SK-N-SH treated with all-trans-retinoic acid at 6 μM for 48 hours (cell line): ENCODE results near the gene FAM3D.
"Not testable (repeated sequence)": the region's sequence is repeated elsewhere in the genome, so short reads cannot be mapped to it uniquely, and the experiment has no call there.

Experiments used
- ATAC-seq: fragments of 200-7000 bp; cut with Tn5 transposase; 3 replicates; pipeline ENCODE4 v1.9.1; 2020; ENCODE audit warnings: mild to moderate bottlenecking, moderate library complexity
- ARNTL ChIP-seq: fragments of 450-650 bp; formaldehyde crosslinking; IDR thresholded peaks from 2 replicates; pipeline ENCODE4 v1.5.0; 2020; ENCODE audit warnings: low read depth, mild to moderate bottlenecking, moderate library complexity, borderline replicate concordance
- BACH2 ChIP-seq: fragments of 250-450 bp; sonication (Bioruptor Pico); IDR thresholded peaks from 2 replicates; pipeline ENCODE4 v1.9.0; 2021; ENCODE audit warnings: mild to moderate bottlenecking, borderline replicate concordance
- CSDC2 ChIP-seq: fragments of 250-450 bp; sonication (Bioruptor Pico); IDR thresholded peaks from 2 replicates; pipeline ENCODE4 v1.5.0; 2020; ENCODE audit warnings: mild to moderate bottlenecking, moderate library complexity
- ESRRG ChIP-seq: fragments of 250-450 bp; sonication (Bioruptor Pico); IDR thresholded peaks from 2 replicates; pipeline ENCODE4 v1.6.1; 2021; ENCODE audit warnings: mild to moderate bottlenecking
- GLIS3 ChIP-seq: fragments of 250-450 bp; sonication (Bioruptor Pico); IDR thresholded peaks from 2 replicates; pipeline ENCODE4 v1.5.0; 2020; ENCODE audit warnings: mild to moderate bottlenecking, moderate library complexity
- ISL1 ChIP-seq: fragments of 250-450 bp; sonication (Bioruptor Pico); IDR thresholded peaks from 2 replicates; pipeline ENCODE4 v2.1.2; 2022; ENCODE audit warnings: mild to moderate bottlenecking, moderate library complexity
- OSR1 ChIP-seq: fragments of 250-450 bp; sonication (Bioruptor Pico); IDR thresholded peaks from 2 replicates; pipeline ENCODE4 v1.8.0; 2022; ENCODE audit warnings: moderate library complexity, mild to moderate bottlenecking, inconsistent platforms
- PPARA ChIP-seq: fragments of 250-450 bp; sonication (Bioruptor Pico); IDR thresholded peaks from 2 replicates; pipeline ENCODE4 v1.5.0; 2020; ENCODE audit warnings: mild to moderate bottlenecking, borderline replicate concordance
- RARB ChIP-seq: fragments of 250-450 bp; sonication (Bioruptor Pico); IDR thresholded peaks from 2 replicates; pipeline ENCODE4 v1.8.0; 2021; ENCODE audit warnings: mild to moderate bottlenecking, moderate library complexity
- SNAI2 ChIP-seq: fragments of 250-450 bp; sonication (Bioruptor Pico); IDR thresholded peaks from 2 replicates; pipeline ENCODE4 v1.5.0; 2020; ENCODE audit warnings: mild to moderate bottlenecking, moderate library complexity
- TCF4 ChIP-seq: fragments of 250-450 bp; sonication (Bioruptor Pico); IDR thresholded peaks from 2 replicates; pipeline ENCODE4 v1.8.0; 2021; ENCODE audit warnings: mild to moderate bottlenecking, moderate library complexity, borderline replicate concordance
- TOX ChIP-seq: fragments of 250-450 bp; sonication (Bioruptor Pico); IDR thresholded peaks from 2 replicates; pipeline ENCODE4 v1.8.0; 2021; ENCODE audit warnings: mild to moderate bottlenecking, moderate library complexity, borderline replicate concordance
- ZC3H10 ChIP-seq: fragments of 250-450 bp; sonication (Bioruptor Pico); IDR thresholded peaks from 2 replicates; pipeline ENCODE4 v1.5.1; 2021; ENCODE audit warnings: mild to moderate bottlenecking, moderate library complexity
- ZFP3 ChIP-seq: fragments of 250-450 bp; sonication (Bioruptor Pico); IDR thresholded peaks from 2 replicates; pipeline ENCODE4 v1.5.0; 2020; ENCODE audit warnings: mild to moderate bottlenecking, moderate library complexity
- ZFP30 ChIP-seq: fragments of 450-650 bp; formaldehyde crosslinking; IDR thresholded peaks from 2 replicates; pipeline ENCODE4 v1.5.0; 2022; ENCODE audit warnings: mild to moderate bottlenecking, moderate library complexity
- ZNF70 ChIP-seq: fragments of 450-650 bp; formaldehyde crosslinking; IDR thresholded peaks from 2 replicates; pipeline ENCODE4 v1.5.0; 2020; ENCODE audit warnings: mild to moderate bottlenecking, moderate library complexity
- ZNF8 ChIP-seq: fragments of 450-650 bp; formaldehyde crosslinking; IDR thresholded peaks from 2 replicates; pipeline ENCODE4 v1.5.0; 2020; ENCODE audit warnings: mild to moderate bottlenecking, moderate library complexity
- TF ChIP-seq, protein P1 (sequence below): fragments of 250-450 bp; sonication (Bioruptor Pico); IDR thresholded peaks from 2 replicates; pipeline ENCODE4 v1.5.1; 2021; ENCODE audit warnings: mild to moderate bottlenecking, moderate library complexity
- TF ChIP-seq, protein P2 (sequence below): fragments of 250-450 bp; sonication (Bioruptor Pico); IDR thresholded peaks from 2 replicates; pipeline ENCODE4 v1.8.0; 2021; ENCODE audit warnings: low read depth, mild to moderate bottlenecking, moderate library complexity, borderline replicate concordance
- TF ChIP-seq, protein P3 (sequence below): fragments of 250-450 bp; sonication (Bioruptor Pico); IDR thresholded peaks from 2 replicates; pipeline ENCODE4 v1.5.0; 2020; ENCODE audit warnings: mild to moderate bottlenecking, moderate library complexity

Gene FAM3D, protein sequence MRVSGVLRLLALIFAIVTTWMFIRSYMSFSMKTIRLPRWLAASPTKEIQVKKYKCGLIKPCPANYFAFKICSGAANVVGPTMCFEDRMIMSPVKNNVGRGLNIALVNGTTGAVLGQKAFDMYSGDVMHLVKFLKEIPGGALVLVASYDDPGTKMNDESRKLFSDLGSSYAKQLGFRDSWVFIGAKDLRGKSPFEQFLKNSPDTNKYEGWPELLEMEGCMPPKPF

DNA sequence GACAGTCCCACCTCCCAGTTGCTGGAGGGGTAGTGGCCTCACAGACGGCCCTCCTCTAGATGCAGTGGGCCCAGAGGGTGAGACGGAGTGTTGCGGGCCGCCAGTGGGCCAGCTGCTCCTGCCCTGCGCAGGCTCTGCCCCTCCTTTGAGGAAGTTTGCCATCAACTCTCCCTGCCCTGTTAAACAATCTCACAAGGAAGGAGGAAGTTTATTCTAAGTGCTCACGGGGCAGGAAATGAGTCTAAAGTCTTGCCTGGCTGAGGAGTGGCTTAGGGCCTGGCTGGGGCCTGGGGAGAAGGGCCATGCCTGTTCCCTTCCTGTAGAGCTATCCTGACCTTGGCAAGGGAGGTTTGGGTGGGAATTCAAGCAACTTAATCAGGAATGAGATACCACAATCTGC is at the start of gene FAM3D:
Gene FAM3D, minus strand, starts transcription at position 92 of the 400 bp plus-strand sequence. CDS start 11,211 bp downstream, outside the sequence.
- no peak for ATAC-seq
- TF ChIP-seq TOX (no peak), GLIS3 (CRISPR knock-in tag) (no peak)

DNA sequence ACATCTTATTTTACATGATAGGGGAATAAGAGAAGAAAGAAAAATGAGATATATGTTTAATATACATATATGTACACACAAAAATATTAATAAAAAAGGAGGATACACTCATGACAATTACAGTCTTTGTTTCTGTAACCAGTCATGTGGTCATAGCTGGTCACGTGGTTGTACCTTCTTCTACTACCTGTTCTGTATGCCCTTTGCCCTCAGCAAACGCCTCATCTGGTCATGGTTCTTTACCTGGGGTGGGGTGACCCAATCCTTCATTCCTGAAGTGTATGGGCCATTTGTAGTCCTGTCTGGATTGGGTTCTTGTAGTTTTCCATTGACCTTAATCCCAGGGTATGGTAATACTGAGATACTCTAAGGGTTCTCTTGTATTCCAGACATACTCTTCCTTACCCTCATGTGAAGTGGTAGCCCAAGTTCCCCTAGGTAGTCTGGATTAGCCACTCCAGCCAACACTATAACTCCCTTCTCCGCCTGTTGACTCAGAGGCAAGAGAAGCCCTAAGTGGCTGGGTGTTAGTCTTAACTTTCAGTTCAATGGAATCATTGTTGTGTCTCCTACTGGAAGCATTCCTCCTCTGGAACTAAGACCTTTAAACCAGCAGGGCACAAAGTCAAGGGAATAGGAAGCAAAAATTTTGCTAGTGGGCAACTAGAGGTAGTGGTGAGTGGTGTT is 47.3 kb upstream of the FAM3D start:
- TF ChIP-seq GLIS3 (CRISPR knock-in tag) (no peak), ISL1 (CRISPR knock-in tag) (no peak), OSR1 (CRISPR knock-in tag) (no peak)
- TF ChIP-seq, protein P1, sequence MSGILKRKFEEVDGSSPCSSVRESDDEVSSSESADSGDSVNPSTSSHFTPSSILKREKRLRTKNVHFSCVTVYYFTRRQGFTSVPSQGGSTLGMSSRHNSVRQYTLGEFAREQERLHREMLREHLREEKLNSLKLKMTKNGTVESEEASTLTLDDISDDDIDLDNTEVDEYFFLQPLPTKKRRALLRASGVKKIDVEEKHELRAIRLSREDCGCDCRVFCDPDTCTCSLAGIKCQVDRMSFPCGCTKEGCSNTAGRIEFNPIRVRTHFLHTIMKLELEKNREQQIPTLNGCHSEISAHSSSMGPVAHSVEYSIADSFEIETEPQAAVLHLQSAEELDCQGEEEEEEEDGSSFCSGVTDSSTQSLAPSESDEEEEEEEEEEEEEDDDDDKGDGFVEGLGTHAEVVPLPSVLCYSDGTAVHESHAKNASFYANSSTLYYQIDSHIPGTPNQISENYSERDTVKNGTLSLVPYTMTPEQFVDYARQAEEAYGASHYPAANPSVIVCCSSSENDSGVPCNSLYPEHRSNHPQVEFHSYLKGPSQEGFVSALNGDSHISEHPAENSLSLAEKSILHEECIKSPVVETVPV (CRISPR knock-in tag): no peak
- TF ChIP-seq, all 23 proteins: peak for 0
- no peak for ATAC-seq

DNA sequence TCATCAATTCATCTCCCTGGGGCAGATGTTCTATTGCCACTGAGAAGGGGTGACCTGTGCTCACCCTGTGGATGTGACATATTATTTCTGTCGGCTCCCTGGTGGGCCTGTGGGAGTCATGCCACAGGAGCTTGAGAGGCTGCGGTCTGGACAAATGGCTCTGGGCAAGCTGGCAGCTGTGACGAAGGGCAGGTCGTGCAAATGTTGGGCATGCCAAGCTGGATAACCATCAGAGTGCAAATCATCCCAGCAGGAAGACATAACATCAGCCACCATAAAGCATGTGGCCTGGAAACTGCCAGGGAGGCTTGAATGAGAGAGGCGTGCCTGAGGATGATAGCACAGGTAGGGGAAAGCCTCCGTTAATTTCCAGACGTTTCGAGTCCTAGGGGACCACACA is 45.3 kb upstream of the FAM3D start:
- ATAC-seq: no peak
- TF ChIP-seq ZFP3 (CRISPR knock-in tag): no peak
- TF ChIP-seq, protein P1 (CRISPR knock-in tag): no peak
- no peak for TF ChIP-seq ZNF70 (CRISPR knock-in tag)
- TF ChIP-seq, protein P2, sequence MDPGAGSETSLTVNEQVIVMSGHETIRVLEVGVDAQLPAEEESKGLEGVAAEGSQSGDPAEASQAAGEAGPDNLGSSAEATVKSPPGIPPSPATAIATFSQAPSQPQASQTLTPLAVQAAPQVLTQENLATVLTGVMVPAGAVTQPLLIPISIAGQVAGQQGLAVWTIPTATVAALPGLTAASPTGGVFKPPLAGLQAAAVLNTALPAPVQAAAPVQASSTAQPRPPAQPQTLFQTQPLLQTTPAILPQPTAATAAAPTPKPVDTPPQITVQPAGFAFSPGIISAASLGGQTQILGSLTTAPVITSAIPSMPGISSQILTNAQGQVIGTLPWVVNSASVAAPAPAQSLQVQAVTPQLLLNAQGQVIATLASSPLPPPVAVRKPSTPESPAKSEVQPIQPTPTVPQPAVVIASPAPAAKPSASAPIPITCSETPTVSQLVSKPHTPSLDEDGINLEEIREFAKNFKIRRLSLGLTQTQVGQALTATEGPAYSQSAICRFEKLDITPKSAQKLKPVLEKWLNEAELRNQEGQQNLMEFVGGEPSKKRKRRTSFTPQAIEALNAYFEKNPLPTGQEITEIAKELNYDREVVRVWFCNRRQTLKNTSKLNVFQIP (CRISPR knock-in tag): no peak
- no peak for TF ChIP-seq PPARA (CRISPR knock-in tag)
- TF ChIP-seq GLIS3 (CRISPR knock-in tag): no peak

DNA sequence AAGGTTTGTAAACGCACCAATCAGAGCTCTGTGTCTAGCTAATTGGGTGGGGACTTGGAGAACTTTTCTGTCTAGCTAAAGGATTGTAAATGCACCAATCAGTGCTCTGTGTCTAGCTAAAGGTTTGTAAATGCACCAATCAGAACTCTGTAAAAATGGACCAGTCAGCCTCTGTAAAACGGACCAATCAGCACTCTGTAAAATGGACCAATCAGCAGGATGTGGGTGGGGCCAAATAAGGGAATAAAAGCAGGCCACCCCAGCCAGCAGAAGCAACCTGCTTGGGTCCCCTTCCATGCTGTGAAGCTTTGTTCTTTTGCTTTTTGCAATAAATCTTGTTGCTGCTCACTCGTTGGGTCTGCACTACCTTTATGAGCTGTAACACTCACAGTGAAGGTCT is 42.4 kb upstream of the FAM3D start:
- ATAC-seq: not testable (repeated sequence)

DNA sequence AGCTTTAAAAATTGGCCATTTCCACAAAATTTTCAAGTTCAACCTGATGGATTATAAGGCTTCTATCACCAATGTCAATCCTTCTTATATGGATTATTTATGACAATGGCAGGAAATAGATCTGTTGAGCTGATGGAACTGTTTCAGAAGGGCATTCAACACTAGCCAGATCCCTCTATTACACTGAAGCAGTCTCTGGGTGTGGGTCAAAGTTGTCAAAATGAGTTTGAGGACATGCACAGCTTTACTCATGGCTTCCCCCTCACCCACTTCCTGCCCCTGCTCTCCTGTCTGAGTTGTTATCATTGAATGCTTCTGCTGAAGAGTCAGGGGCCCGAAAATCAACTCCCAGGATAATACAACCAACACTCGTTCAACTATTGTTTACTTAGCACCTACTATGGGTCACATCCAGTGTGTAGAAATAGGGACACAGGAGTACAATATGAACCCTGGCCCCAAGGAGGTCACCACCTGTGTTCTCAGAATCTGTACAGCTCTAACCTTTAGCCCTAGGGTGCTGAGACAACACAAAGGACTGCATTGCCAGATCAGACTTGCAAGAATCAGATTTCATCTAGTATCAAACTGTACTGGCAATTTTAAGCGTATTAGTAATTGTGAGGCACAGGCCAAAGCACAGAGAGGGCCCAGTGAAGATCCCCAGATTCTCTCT is 41.7 kb upstream of the FAM3D start:
- TF ChIP-seq ZFP3 (CRISPR knock-in tag): no peak
- no peak for TF ChIP-seq ZNF70 (CRISPR knock-in tag)
- no peak for TF ChIP-seq ZC3H10 (CRISPR knock-in tag)
- TF ChIP-seq OSR1 (CRISPR knock-in tag): no peak
- no peak for TF ChIP-seq RARB (CRISPR knock-in tag)
- TF ChIP-seq, protein P1 (CRISPR knock-in tag): no peak
- no peak for ATAC-seq

DNA sequence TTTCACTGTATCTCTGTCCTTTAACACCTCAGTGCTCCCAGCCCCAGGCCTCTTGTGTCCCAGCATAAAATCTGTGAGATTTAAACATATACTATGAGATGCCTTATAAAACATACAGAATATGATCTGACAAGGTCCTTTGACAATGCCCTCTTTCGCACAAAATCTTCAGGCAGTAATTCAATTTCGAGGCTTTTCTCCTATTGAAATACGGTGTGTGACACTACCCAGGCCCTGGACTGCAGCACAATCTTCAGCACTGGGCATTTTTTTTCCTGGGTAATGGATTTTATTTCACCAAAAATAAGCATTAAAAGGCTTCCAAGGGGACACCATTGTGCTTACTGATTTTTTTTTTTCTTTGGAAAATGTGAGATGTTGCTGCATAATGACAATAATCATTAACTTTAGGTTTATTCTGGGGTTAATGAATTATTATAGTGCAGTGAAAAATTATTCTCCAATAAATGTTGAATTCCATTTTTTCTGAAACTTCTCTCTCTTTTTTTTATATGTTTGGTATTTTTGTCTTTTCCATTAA is 40.9 kb upstream of the FAM3D start:
- TF ChIP-seq, protein P3, sequence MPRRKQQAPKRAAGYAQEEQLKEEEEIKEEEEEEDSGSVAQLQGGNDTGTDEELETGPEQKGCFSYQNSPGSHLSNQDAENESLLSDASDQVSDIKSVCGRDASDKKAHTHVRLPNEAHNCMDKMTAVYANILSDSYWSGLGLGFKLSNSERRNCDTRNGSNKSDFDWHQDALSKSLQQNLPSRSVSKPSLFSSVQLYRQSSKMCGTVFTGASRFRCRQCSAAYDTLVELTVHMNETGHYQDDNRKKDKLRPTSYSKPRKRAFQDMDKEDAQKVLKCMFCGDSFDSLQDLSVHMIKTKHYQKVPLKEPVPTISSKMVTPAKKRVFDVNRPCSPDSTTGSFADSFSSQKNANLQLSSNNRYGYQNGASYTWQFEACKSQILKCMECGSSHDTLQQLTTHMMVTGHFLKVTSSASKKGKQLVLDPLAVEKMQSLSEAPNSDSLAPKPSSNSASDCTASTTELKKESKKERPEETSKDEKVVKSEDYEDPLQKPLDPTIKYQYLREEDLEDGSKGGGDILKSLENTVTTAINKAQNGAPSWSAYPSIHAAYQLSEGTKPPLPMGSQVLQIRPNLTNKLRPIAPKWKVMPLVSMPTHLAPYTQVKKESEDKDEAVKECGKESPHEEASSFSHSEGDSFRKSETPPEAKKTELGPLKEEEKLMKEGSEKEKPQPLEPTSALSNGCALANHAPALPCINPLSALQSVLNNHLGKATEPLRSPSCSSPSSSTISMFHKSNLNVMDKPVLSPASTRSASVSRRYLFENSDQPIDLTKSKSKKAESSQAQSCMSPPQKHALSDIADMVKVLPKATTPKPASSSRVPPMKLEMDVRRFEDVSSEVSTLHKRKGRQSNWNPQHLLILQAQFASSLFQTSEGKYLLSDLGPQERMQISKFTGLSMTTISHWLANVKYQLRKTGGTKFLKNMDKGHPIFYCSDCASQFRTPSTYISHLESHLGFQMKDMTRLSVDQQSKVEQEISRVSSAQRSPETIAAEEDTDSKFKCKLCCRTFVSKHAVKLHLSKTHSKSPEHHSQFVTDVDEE (CRISPR knock-in tag): no peak
- TF ChIP-seq SNAI2 (CRISPR knock-in tag) (no peak), ZNF8 (CRISPR knock-in tag) (no peak), TCF4 (CRISPR knock-in tag) (no peak), CSDC2 (CRISPR knock-in tag) (no peak), TOX (no peak), ARNTL (CRISPR knock-in tag) (no peak), OSR1 (CRISPR knock-in tag) (no peak), ESRRG (CRISPR knock-in tag) (no peak), BACH2 (CRISPR knock-in tag) (no peak), ZNF70 (CRISPR knock-in tag) (no peak), ZFP30 (CRISPR knock-in tag) (no peak)
- TF ChIP-seq, protein P1 (CRISPR knock-in tag): no peak
- TF ChIP-seq, all 23 proteins: peak for 0
- ATAC-seq: no peak
